Stomach smooth muscle (tissue), 2 donors: ENCODE results near the gene PRAMEF20.

Source experiments
- H3K27ac ChIP-seq: one replicate; pipeline ENCODE4 v1.7.0; 2013; ENCODE audit warnings: mild to moderate bottlenecking, low read length, inconsistent platforms
- H3K27me3 ChIP-seq, 2 donors: one replicate each; pipeline ENCODE4 v1.7.0; 2013; ENCODE audit warnings: low read length in 2 of 2; ENCODE audit not compliant: insufficient read depth in 2 of 2, control insufficient read depth in 1 of 2
- H3K36me3 ChIP-seq, 2 donors: one replicate each; pipeline ENCODE4 v1.7.0; 2013; ENCODE audit warnings: low read length in 2 of 2; ENCODE audit not compliant: control insufficient read depth in 2 of 2, insufficient read depth in 2 of 2
- H3K4me1 ChIP-seq: one replicate; pipeline ENCODE4 v1.7.0; 2013; ENCODE audit warnings: low read length; ENCODE audit not compliant: control insufficient read depth, insufficient read depth
- H3K4me3 ChIP-seq, 2 donors: one replicate each; pipeline ENCODE4 v1.7.0; 2013; ENCODE audit warnings: low read length in 2 of 2
- H3K9ac ChIP-seq, 2 donors: one replicate each; pipeline ENCODE4 v1.7.0; 2013; ENCODE audit warnings: low read length in 2 of 2, mild to moderate bottlenecking in 1 of 2
- H3K9me3 ChIP-seq, 2 donors: one replicate each; pipeline ENCODE4 v1.7.0; 2013; ENCODE audit warnings: low read length in 2 of 2; ENCODE audit not compliant: control insufficient read depth in 2 of 2
- donor health status: healthy.
- donor health status: Pancreatic carcinoma.

The PRAMEF20 gene

DNA sequence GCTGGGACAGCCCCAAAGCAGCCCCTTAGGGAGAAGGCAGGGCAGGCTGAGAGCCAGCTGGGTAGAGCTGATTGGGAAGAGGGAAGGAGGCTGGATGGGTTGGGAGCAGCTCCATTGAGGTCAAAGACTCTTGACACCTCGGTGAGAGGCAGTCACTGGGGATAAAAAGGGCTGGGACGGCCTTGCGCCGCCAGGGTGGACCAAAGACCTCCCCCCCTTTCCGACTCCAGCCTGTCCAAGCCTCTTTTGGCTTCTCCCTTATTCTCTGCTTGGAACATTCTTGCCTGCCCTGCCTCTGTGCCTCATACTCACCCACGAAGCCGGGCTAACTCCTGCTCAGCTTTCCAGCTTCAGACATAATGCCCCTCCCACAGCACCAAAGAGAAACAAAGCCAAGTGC lies 52.4 kb downstream of the PRAMEF20 start:
- Histone ChIP-seq H3K27ac (no peak overlapping the region), H3K9me3 (no peaks in the 10 kb centered on the region), H3K4me3 (no peak overlapping the region), H3K4me1 (no peaks in the 10 kb centered on the region), H3K9ac (no peak overlapping the region), H3K36me3 (no peaks in the 10 kb centered on the region), H3K27me3 (peaks cover 4 to 8% of the 10 kb centered on the region in 2 donors)

DNA sequence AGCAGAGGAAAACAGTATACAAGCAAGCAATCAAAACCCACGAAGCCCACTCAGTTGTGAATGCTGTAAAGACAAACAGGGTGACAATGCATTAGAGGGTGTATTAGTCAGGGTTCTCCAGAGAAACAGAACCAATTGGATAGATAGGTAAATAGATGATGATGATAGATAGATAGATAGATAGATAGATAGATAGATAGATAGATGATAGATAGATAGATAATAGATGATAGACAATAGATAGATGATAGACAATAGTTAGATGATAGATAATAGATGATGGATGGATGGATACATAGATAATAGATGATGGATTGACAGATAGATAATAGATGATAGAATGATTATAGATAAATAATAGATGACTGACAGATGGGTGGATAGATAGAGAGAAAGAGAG lies 55.3 kb downstream of the PRAMEF20 start:
- H3K27me3 ChIP-seq: peaks cover 4 to 8% of the 10 kb centered on the region in 2 donors
- H3K27ac ChIP-seq: no peak overlapping the region
- no peak overlapping the region for H3K9ac ChIP-seq
- H3K4me1 ChIP-seq: no peaks in the 10 kb centered on the region
- no peak overlapping the region for H3K4me3 ChIP-seq
- no peaks in the 10 kb centered on the region for H3K36me3 ChIP-seq
- no peaks in the 10 kb centered on the region for H3K9me3 ChIP-seq

DNA sequence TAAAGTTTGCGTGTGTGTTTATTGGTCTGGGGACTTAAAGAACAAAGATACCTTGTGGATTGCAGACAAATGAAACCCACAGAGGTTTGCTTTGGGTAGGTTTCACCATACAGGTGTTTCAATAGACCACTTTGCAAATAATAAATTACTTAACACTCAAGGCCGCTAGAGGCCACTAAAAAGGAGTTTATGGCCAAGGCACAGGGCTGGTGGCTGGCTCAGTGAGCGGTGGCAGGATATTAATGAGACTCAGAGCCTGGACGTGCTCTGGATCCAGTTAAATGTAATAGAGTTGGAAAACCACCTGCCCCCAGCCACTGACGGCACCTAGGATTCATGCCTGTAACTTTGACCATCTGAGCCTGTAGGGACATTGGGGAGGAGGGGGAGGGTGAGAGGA lies 59.1 kb downstream of the PRAMEF20 start:
- Histone ChIP-seq H3K4me3 (no peak overlapping the region), H3K36me3 (no peaks in the 10 kb centered on the region), H3K9ac (no peak overlapping the region), H3K4me1 (no peaks in the 10 kb centered on the region), H3K9me3 (no peaks in the 10 kb centered on the region), H3K27me3 (peaks cover 0 to 4% of the 10 kb centered on the region in 2 donors), H3K27ac (no peak overlapping the region)
